Effector CD4-positive, alpha-beta T cell (primary cell): ENCODE results near the gene FSTL4.

Experiments used
- DNase-seq: peaks from one replicate; pipeline ENCODE4 v3.0.0-alpha.2; 2020

The FSTL4 gene

DNA sequence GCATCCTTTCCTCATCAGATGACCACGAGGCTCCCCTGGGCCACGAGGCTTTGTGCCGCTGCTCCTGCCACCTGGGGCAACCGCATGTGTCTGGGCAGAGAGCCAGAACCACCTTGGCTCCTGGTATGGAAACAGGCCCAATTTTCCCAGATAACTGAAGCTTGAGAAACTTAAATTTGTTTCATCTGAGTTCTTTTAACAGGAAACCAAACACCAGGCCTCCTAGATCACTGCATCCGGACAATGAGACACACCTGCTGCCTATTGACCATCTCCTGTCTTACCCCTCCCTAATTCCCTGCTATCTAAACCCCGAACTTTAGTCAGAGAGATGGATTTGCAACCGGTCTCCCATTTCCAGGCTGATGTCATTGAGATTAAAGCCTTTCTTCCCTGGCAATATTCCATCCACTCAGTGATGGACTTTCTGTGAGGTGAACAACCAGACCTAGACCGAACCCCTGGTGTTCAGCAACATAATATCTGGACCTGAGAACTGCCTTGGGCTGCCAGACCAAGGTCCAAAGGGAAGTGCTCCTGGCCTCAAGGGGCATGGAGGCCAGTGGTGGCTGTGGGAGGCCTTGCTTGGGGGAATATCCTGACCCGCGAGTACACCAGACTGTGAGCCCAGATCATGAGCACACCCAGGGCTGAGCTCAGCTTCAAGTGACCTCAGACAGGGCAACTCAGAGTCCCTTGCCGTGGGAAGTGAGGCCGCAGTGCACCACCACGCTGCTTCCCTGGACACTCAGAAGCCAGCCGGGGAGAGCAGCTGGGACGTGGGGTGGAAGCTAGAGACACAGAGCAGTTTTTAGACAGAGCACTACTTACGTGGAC lies 360.8 kb downstream of the FSTL4 start:
- no peak for DNase-seq

DNA sequence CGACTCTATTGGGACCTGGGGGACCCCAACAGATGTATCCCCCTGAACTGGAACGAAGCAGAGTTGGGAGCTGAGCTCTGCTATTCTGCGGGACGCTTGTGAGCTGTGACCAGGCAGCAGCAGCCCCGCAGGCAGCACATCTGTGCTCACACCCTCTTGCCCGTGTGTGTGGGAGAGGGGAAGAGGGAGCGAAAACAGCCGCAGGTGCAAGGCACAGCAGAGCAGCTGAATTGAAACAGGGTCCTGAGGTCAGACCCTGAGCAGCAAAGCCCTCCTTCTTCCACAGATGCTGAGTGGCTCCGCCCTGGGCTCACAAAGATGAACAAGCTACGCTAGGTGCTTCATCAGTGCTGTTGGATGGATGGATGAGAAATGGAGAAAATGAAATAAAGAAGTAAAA lies 361.8 kb downstream of the FSTL4 start:
- no peak for DNase-seq

DNA sequence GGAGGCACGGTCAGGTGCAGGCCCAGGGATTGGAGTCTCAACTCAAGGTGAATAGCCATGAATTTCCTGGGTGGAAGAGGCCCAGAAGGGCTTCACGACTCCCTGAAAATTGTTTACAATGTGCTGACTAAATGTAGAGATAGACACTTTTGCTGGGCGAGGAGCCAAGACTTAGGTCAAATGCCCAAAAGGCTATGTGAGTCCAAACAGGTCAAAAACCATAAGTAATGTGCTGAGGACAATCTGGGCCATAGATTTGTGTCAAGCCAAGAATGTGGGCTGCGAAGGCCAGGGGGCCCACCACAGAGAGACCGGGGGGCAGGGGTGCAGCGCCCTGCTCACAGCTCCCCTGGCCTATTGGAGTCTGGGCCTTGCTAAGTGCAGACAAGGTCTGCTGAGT lies 362.7 kb downstream of the FSTL4 start:
- DNase-seq: no peak

DNA sequence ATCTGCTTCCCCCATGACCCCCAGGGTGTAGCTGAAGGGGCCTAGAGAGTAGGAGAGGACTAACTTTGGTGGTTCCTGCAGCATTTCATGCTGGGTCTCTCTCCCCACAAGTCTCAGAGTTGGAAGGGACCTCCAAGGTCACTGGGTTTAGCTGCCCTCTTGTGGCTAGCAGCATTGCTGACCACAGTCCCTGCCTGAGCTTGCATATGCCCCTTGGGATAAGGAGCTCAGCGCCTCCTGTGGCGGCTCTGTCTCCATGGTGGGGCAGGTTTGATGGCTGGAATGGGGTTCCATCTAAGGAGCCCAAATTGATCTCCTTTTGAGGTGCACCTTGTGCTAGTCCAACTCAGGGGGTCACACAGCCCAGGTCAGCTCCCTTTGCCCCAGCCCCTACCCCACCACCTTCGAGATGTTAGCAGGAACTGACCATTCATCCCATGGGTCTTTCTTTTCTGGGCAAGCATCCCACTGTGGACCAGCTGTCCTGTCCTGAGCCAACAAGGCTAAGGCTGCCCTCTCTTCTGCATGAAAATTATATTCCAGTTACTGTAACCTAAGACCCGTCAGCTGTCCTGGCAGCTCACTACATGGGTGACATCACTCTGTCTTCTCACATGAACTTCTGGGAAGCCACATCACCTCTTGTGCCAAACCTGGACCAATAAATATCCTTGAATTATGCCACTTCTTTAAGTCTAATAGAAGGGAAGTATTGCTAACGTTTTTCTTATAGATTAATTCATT lies 364.3 kb downstream of the FSTL4 start:
- DNase-seq: no peak

DNA sequence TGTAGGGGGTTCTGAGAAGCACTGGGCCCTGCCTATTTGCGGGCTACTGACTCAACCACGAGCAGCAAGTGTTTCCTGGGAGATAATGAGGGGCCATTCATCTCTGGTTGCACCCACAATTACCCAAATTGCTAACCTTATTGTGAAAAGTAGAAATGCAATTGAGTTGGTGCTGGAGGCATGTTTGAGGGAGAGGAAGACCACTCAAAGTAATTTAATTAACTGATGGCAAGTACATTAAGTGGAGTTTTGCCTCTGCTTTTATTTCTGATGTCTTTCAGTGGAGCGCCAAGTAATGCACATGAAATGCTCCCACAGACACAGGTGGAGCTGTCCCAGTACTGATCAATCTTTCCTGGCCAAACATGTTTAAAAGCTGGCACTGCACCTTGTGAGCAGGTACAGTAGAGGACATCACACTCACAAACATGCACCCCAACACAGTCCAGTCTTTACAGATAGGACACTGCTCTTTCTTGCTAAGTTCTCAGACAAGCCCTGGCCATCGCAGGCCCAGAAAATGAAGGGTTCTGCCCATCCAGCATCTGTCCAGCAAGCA lies 365.1 kb downstream of the FSTL4 start:
- no peak for DNase-seq

DNA sequence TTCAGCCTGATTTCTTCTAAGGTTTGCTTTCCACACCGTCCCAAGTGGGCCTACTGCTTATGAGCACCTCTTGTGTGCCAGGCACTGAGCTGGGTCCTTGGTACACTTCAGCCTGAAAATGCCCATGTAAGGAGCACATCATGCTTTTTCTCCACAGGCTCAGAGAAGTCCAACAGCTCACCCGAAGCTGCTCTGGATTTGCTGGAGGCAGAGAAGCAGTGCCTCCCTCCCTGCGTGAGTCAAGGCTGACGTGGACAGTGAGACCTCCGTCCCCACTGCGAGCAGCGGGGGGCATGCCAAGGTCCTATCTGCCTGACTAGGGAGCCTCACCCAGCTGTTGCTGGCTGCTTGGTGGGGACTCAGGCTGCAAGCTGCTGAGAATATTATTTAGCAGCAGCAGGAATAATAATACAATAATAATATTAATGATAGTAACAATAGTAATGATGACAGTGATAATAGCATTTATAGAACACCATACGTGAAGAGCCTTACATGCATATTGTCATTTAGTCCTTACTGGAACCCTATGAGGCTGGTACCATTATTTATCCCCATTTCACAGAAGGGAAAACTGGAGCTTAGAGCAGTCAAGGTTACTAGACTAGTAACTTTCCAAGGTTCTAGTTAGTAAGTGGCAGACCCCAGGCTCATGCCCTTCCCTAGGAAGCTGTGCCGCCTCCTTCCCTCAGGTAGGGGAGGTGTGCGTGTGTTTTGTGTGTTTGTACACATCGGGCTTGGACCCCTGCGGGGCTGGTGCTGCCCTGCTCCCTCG lies 365.8 kb downstream of the FSTL4 start:
- DNase-seq: no peak

DNA sequence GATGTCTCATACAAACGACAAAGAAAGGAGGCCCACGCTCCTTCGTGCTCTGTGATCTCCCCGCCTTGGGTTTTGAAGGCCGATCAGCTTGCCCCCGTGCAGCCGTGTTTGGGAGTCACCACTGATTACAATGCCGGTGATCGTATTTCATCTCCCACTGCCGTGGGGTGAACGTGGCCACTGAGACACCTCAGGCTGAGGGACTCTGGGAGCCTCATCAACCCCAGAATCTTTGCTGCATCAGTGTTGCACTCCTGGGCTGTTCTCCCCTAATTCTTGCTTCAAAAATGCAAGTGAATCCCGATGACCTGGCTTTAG lies 366.3 kb downstream of the FSTL4 start:
- DNase-seq: no peak

DNA sequence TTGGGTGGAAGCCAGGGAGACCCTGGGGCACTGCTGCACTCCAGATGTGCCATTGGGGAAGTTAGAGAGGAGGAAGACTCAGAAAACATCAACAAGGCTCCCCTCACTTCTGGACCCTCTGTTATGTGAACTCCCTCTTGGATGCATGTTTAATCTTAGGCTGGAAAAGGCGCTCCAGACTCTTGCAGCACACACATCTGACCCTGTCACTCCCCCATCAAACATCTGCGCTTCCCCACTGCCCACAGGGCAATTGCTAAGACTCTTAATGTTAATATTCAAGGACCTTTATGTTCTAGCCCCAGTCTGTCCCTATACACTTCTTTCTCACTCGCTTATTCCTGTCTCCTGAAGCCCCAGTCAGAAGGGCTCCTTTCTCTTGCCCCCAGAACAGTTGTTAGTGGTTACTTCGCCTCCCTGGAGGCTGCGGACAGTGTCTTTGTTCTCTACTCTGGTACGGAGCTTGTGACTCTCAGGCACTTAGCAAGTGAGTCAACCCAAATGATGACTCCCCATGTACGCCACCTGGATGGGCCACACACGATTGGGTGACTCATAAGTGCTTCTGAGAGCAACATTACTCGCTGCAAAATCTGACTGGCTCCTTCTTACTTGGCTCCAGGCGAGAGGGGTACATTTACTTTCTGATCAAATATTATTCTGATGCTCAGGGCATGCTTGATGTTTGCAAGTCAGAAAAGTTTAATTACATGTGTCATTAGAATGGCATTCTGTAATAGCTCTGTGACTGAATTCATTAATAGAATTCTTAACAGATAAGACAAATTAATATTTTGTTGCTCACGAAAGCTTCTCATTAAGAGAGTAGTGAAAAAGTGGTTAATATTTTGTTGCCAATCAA lies 366.9 kb downstream of the FSTL4 start:
- no peak for DNase-seq

DNA sequence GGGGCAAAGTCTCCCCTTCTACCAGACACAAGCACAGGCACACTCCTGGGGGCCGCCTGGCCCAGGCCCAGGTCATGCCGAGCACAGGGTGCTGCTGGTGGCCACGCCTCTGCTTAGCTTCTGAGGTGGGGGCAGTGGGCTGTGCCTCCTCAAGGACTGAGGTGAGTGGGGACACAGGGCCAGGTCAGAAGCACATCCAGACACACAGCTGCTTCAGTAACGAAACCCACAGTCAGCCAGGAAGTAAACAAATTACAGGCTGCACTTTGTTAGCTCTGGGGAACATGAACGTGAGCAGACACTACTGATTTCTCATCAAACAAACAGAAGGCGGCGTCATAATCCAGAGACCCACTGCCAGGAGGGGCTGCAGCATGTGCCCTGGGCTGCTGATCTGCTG lies 368.1 kb downstream of the FSTL4 start:
- DNase-seq: no peak

DNA sequence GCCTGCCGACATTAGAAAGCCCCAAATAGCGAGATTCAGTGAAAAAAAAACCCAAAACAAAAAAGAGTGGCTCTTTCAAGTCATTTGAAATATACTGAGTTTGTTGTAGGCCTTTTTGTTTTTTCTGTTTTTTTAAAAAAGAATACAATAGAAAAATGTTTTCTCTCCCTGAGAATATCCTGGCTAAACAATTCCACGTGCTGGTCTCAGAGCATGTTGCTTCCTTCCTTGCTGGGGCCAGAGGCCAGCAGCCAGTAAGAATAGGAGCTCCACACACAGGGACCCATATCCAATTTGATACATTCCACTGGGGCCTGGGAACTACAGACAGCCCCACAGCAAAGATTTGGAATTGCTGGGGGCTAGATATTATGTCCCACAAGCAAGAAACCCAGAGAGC lies 369.1 kb downstream of the FSTL4 start:
- no peak for DNase-seq

DNA sequence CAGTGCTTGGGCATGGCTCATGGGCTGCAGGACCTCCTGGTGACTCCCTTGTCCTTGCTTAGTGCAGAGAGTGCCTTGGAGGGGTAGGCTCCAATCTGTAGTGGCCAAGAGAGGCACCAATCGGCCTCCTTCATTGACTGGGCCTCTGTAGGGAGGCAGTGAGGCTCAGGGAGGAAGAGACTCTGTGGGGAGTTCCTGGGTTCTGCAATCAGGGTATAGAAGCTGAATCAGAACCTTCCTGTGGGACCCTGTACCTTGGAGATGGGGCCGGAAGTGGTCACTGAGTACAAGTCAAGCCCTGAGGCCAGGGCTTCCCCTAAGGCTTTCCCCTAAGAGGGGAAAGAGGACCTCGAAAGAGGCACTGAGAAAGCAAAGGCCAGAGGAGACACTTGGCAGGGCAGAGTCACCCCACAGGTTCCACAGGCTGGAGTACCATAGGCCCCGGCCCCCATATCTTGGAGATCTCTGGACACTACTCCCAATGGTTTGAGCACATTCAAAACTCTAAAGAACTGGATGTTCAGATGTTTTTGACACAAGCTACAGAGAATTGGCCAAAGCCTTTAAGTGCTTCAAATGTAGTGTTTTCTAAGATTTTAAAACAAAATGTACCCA lies 370.0 kb downstream of the FSTL4 start:
- DNase-seq: no peak

DNA sequence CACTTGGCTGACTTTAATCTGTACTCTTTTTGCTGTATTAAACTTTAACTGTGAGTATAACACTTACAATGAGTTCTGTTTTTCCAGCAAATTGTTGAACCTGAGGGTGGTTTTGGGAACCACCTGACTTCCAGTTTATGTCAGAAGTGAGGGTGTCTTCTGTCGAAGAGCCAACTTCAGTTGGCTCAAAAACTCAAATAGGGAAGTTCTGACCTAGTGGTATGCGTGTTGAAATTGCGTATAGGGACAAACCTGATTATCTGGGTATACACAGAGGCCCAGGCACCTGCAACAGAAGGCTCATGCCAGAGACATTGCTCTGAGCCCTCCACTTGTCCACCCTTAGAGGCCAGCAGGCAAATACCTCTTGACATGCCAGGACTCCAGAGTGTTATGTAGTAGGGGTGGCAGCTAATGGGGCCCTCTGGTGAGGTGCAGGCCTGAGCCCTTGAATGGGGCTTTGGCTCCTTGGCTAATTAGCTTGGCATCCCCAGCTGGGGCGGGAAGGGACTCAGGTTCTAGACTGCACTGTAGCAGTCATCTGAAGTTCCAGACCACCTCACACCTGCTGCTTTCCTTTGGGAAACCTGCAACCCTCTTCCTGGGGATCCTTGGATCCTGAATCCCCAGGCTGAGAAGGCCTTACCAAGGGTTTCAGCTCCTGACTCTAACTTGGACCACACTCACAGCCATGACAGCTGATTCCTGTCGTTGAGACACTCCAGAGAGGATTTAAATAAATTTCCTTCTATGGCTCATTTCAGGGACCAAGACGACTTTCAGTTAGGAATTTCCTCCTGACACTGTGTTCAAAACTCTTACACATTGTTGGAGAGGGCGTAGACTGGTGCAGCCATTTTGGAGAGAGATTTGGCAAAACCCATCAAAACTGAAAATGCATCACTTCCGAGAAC lies 370.9 kb downstream of the FSTL4 start:
- DNase-seq: no peak

DNA sequence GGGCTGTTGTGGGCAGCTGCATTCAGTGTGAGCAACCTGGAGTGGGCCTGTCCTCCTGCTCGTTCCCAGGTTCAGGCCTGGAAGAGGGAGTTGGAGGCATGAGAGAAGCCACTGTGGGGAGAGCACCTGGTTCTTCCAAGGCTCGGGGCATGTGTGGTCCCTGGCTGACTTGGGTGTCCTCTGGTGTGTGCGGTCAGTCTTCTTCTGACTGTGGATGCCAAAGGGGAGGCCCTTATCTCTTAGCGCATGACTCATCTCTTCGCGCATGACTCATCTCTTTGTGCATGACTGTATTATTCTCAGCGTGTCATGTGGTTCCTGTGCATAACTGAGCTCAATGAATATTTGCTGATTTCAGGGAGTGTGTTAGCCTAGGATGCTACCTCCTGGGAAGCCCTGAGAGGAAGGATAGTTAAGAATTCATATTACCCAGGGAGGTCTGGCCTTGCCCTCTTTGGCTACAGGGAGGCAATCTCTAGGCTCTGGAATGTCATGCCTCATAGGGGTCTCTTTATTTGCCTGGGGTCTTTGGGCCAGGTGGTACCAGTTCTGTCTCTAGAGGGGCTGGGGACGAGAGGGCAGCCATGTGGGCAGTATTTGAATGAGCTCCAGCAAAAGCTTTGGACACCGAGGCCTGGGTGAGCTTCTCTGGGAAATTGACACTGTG lies 371.8 kb downstream of the FSTL4 start:
- DNase-seq: no peak

DNA sequence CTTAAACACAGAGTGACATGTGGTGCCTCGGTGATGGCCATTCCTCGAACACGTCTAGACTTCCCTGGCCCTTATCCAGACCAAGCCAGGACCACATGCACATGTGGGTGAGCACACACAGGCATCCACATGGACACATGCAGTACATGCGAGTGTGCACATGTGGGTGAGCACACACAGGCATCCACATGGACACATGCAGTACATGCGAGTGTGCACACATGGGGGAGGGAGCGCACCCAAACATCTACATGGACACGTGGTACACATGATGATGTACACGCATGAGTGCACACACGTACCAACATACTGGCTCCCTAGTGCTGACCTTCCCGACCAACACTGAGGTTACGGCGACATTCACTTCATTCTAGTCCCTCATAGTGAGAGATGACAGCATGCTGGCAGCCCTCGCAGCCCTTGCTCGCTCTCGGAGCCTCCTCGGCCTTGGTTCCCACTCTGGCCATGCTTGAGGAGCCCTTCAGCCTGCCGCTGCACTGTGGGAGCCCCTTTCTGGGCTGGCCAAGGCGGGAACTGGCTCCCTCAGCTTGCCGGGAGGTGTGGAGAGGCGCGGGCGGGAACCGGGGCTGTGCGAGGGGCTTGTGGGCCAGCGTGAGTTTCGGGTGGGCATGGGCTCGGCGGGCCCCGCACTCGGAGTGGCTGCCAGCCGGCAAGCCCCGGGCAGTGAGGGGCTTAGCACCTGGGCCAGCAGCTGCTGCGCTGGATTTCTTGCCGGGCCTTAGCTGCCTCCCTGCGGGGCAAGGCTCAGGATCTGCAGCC lies 373.7 kb downstream of the FSTL4 start:
- DNase-seq: no peak

DNA sequence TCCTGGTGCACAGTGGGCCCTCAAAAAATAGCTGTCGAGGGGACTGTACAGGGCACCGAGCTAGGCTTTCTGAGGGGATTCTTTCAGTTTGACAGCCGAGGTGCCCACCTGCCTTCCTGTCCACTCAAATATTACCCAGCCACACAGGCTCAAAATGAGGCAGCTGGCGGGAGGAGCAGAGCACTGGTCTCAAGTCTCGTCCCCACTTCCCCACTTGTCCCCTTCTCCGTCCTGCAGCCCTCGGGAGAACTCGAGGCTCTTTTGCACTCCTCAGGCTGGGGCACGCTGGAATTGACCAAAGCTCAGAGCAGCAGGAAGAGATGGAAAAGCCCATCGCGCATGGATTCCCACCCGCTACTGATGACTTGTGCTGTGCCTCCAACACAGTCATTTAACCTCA lies 375.4 kb downstream of the FSTL4 start:
- DNase-seq: no peak

DNA sequence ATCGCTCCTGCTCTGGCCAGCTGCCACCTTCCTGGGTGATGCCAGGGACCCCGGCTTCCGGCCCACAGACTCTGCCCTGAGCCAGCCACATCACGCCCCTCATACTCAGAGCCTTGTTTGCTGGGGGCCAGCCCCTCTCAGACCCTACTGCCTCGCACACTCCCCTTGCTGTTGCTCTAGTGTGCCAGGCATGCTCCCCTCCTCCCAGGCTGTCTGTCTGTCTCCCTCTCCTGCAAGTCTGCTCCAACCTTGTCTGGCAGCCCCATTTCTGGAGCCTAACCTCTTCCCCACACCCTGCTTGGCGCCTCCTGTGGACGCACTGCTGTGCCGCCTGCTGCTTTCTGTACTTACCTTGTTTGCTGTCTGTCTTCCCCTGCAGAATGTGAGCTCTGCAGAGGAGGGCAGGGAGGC lies 375.8 kb downstream of the FSTL4 start:
- DNase-seq: no peak

DNA sequence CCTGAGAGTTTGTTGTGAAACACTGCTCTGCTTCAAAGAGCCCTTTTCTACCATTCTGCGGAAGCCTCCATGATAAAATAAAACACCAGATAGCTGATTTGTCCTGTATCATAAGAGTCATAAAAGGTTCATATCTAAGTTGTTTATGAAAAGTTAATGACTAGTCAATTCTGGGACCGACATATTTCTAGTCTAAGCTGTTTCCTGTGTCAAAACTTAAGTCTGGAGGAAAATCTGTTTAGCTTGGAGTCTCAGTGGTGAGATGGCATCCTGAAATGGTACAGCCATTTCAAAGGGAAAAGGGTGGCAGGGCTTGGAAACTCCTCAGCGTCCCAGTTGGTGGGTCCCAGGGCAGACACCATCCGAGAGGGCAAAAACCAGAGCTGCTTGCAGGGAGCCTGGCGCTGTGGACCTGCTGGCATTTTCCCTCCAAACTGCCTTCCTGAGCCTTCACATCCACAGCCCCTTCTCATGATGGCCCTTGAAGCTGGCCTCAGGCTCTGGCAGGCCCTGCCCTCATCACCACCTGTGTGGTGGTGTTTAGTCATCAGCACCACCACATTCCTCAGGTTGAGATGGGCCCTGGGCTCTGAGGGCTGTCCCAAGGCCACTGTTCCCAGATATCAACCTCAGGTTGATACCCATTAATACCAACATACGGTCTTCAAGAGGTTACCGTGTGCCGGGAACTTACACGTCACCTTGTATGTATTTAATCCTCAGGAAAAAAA lies 376.5 kb downstream of the FSTL4 start:
- no peak for DNase-seq

DNA sequence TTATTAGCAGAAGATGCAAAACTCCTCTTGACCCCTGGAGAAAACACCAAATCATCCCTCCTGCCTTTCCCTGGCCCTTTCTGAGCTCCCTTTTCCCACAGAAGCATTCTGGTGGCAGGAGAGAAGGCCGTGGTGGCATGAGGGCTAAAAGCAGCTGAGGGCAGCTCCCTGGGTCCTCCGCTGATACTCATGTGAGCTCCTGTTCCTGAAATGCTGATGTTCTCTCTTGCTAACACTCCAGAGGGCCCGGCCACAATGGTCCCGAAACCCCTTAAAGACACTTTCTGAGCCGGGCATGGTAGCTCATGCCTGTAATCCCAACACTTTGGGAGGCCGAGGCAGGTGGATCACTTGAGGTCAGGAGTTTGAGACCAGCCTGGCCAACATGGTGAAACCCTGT lies 377.4 kb downstream of the FSTL4 start:
- DNase-seq: no peak

DNA sequence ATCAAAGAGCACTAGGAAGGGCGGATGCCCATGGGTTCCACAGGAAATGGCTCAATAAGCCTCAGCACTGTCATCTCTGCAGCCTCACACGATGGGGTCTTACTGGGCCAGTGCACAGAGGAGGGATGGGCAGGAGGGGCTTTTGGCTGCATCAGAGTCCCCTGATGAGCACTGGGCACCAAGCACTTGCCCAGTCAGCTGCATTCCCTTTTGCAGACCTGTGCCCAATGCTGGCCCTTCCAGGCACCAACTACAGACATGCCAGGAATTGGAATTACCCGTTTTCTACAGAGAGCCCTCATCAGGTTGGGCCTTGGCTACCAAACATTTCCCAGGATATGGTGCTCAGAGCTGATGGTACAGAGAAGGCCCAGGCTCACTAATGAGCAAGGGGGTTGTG lies 378.1 kb downstream of the FSTL4 start:
- no peak for DNase-seq
